Astrocyte (in vitro differentiated cells and primary cell): ENCODE data around the gene MAN1C1.

ENCODE experiments used
- CTCF ChIP-seq: IDR thresholded peaks from 2 replicates; pipeline ENCODE4 v1.5.1; 2011; ENCODE audit warnings: low read depth, mild to moderate bottlenecking, inconsistent platforms, low read length, moderate library complexity; ENCODE audit not compliant: insufficient read depth
- EZH2 ChIP-seq: IDR thresholded peaks from 2 replicates; pipeline ENCODE4 v1.6.1; 2012; ENCODE audit warnings: mild to moderate bottlenecking, low read length, inconsistent platforms; ENCODE audit not compliant: insufficient read depth

- no peak for TF ChIP-seq CTCF
- TF ChIP-seq EZH2: no peak
These were observed 31.3 kb downstream of the MAN1C1 start for GRCh38 chr1:25647863-25648262.
